Ishikawa (cell line): Measurements from ENCODE around the gene BEAN1.

Experiments
- CEBPB ChIP-seq: IDR thresholded peaks from 2 replicates; pipeline ENCODE4 v1.6.1; 2012
- EP300 ChIP-seq: IDR thresholded peaks from 2 replicates; pipeline ENCODE4 v1.6.1; 2012; ENCODE audit warnings: borderline replicate concordance
- FOXM1 ChIP-seq: IDR thresholded peaks from 2 replicates; pipeline ENCODE4 v1.6.1; 2012; ENCODE audit warnings: low read depth, borderline replicate concordance
- NFIC ChIP-seq: IDR thresholded peaks from 2 replicates; pipeline ENCODE4 v1.6.1; 2012
- RAD21 ChIP-seq: IDR thresholded peaks from 2 replicates; pipeline ENCODE4 v1.6.1; 2012; ENCODE audit warnings: low read depth
- REST ChIP-seq: IDR thresholded peaks from 2 replicates; pipeline ENCODE4 v1.6.1; 2012; ENCODE audit warnings: low read depth, mild to moderate bottlenecking
- TAF1 ChIP-seq: IDR thresholded peaks from 2 replicates; pipeline ENCODE4 v1.6.1; 2012; ENCODE audit warnings: low read depth, mild to moderate bottlenecking
- USF1 ChIP-seq: IDR thresholded peaks from 2 replicates; pipeline ENCODE4 v1.6.1; 2012

- TF ChIP-seq CEBPB = no peak
- no peak for TF ChIP-seq RAD21
- peak; percentile 67; the same call in 1 of the 2 replicates for TF ChIP-seq EP300
- peak; percentile 55; the same call in 1 of the 2 replicates for TF ChIP-seq USF1
- peak; percentile 88 for TF ChIP-seq NFIC
- no peak for TF ChIP-seq REST
- TF ChIP-seq TAF1 = no peak
- no peak for TF ChIP-seq FOXM1
Observed at GRCh38 chr16:66510298-66510697, 83.2 kb downstream of the BEAN1 start.
